Measurements from ENCODE around the gene WDTC1. TPM values are rescaled to one million over a fixed set of nuclear protein-coding genes. Genes with fewer than 3 reads are reported as not detected.
"Not testable (repeated sequence)": the region's sequence is repeated elsewhere in the genome, so short reads cannot be mapped to it uniquely, and the experiment has no call there.

The WDTC1 gene
- total and polyA plus RNA-seq, 9 donors: 20.2 to 43.9 (median 29.2) TPM

DNA sequence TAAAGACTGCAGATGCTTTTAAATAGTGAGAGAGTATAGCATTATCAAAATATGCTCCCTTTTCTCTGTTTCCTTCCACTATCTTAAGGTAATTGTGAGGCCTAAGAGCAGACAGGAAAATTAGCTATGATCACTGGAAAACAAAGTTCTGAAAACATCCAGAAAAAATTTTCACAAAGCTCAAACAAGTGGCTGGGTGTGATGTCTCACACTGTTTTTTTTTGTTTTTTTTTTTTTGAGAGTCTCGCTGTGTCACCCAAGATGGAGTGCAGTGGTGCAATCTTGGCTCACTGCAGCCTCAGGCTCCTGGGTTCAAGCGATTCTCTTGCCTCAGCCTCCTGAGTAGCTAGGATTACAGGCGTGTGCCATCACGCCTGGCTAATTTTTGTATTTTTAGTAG is 7.2 kb downstream of the WDTC1 start:
- H3K36me3 ChIP-seq: no peaks in the 10 kb centered on the region
- TF ChIP-seq EP300 (IDR thresholded peaks at IDR 0.05) (no peak), POLR2A (IDR thresholded peaks at IDR 0.05) (no peak)
- TF ChIP-seq, protein P1, sequence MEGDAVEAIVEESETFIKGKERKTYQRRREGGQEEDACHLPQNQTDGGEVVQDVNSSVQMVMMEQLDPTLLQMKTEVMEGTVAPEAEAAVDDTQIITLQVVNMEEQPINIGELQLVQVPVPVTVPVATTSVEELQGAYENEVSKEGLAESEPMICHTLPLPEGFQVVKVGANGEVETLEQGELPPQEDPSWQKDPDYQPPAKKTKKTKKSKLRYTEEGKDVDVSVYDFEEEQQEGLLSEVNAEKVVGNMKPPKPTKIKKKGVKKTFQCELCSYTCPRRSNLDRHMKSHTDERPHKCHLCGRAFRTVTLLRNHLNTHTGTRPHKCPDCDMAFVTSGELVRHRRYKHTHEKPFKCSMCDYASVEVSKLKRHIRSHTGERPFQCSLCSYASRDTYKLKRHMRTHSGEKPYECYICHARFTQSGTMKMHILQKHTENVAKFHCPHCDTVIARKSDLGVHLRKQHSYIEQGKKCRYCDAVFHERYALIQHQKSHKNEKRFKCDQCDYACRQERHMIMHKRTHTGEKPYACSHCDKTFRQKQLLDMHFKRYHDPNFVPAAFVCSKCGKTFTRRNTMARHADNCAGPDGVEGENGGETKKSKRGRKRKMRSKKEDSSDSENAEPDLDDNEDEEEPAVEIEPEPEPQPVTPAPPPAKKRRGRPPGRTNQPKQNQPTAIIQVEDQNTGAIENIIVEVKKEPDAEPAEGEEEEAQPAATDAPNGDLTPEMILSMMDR (IDR thresholded peaks at IDR 0.05): no peak
- 78 to 85% (median 81%) methylated on average over 4 of the region's 4 CpGs for WGBS, 3 donors
- no peak overlapping the region for H3K4me3 ChIP-seq
- no peak overlapping the region for H3K27ac ChIP-seq
- intact Hi-C loops (cut with DNase I): no loop called here
- H3K9me3 ChIP-seq: no peaks in the 10 kb centered on the region
- H3K4me1 ChIP-seq (ENCODE audit: insufficient read depth): peaks cover 4% of the 10 kb centered on the region
- H3K27me3 ChIP-seq: no peaks in the 10 kb centered on the region
- no peak for DNase-seq

DNA sequence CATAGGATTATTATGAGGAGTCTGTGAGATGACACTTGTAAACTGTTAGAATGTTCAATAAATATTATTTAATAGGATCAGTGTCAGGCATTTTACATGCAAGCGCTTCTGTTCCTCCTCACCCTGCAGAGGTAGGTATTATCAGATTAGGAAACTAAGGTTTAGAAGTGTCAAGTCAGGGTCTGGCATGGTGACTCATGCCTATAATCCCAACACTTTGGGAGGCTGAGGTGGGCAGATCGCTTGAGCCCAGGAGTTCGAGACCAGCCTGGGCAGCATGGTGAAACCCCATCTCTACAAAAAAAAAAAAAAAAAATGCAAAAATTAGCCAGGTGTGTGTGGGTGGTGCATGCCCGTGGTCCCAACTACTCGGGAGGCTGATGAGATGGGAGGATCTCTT is 9.2 kb downstream of the WDTC1 start:
- H3K27ac ChIP-seq; intact Hi-C loops (cut with DNase I); H3K4me1 ChIP-seq (ENCODE audit: insufficient read depth); DNase-seq; H3K36me3 ChIP-seq; H3K9me3 ChIP-seq; H3K27me3 ChIP-seq; H3K4me3 ChIP-seq: not testable (repeated sequence)
- WGBS, 3 donors: 87 to 92% (median 92%) methylated on average over 5 of the region's 5 CpGs

DNA sequence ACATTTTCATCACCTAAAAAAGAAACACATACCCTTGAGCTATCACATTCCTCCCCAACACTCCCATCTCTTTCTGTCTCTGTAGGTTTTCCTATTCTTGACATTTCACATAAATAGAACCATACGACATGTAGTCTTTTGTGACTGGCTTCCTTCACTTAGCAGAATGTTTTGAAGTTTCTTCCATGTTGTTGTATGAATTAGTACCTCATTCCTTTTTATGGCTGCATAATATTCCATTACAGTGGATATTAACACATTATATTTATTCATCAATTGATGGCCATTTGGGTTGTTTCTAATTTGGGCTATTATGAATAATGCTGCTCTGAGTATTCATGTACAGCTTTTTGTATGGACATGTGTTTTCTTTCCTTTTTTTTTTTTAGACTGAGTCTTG is 11.8 kb downstream of the WDTC1 start:
- WGBS, 3 donors: 94 to 97% (median 96%) methylated on average over 1 of the region's 1 CpG
- H3K9me3 ChIP-seq: no peaks in the 10 kb centered on the region
- no peak overlapping the region for H3K27ac ChIP-seq
- H3K36me3 ChIP-seq: no peaks in the 10 kb centered on the region
- no peak overlapping the region for H3K4me3 ChIP-seq
- intact Hi-C loops (cut with DNase I): no loop called here
- H3K27me3 ChIP-seq: no peaks in the 10 kb centered on the region
- H3K4me1 ChIP-seq (ENCODE audit: insufficient read depth): peaks cover 1% of the 10 kb centered on the region
- TF ChIP-seq, protein P1 (IDR thresholded peaks at IDR 0.05): no peak
- TF ChIP-seq POLR2A (IDR thresholded peaks at IDR 0.05) (no peak), EP300 (IDR thresholded peaks at IDR 0.05) (no peak)
- no peak for DNase-seq

DNA sequence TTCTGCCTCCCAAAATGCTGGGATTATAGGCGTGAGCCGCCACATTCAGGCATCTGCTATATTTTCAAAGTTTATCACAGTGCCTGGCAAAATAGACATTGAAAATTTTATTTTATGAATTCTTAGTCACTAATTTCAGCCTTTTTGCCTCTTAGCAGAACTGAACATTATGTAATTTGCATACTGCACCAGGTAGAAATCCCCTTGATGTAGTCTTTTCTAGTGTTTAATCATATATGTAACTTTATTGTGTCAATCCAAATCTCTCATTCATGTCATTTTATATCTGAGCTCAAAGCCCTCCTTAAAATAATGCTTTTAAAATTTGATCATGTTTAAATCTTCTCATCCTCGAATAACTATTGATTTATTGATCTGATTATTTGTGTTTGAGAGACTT is 19.2 kb downstream of the WDTC1 start:
- intact Hi-C loops (cut with DNase I): no loop called here
- H3K27me3 ChIP-seq: no peaks in the 10 kb centered on the region
- H3K27ac ChIP-seq: no peak overlapping the region
- no peaks in the 10 kb centered on the region for H3K9me3 ChIP-seq
- no peak for TF ChIP-seq POLR2A (IDR thresholded peaks at IDR 0.05)
- TF ChIP-seq EP300 (IDR thresholded peaks at IDR 0.05): no peak
- TF ChIP-seq, protein P1 (IDR thresholded peaks at IDR 0.05): no peak
- H3K36me3 ChIP-seq: no peaks in the 10 kb centered on the region
- H3K4me1 ChIP-seq (ENCODE audit: insufficient read depth): peaks cover 2% of the 10 kb centered on the region
- H3K4me3 ChIP-seq: no peak overlapping the region
- no peak for DNase-seq
- 78 to 87% (median 82%) methylated on average over 3 of the region's 3 CpGs for WGBS, 3 donors

DNA sequence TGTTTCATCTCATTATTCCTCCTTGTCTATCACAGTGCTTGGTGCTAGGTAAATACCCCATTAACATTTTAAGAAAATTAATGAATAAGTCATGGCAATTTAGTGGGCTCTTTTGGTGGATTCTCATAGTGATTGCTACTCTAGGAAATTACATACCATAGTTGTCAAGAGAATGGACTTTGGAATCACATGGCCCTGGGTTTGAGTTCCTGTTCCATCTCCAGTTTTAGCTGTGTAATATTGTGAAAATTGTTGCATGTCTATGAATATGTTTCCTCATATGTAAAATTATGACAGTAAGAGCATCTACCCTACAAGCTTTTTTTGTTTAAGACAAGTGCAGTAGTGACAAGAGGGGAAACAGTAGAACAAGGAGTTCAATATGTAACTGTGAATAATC is 20.7 kb downstream of the WDTC1 start:
- intact Hi-C loops (cut with DNase I): no loop called here
- H3K9me3 ChIP-seq: no peaks in the 10 kb centered on the region
- no peak for DNase-seq
- no peaks in the 10 kb centered on the region for H3K36me3 ChIP-seq
- H3K27ac ChIP-seq: no peak overlapping the region
- H3K27me3 ChIP-seq: no peaks in the 10 kb centered on the region
- peaks cover 2% of the 10 kb centered on the region for H3K4me1 ChIP-seq (ENCODE audit: insufficient read depth)
- H3K4me3 ChIP-seq: no peak overlapping the region
- no peak for TF ChIP-seq POLR2A (IDR thresholded peaks at IDR 0.05)
- no peak for TF ChIP-seq EP300 (IDR thresholded peaks at IDR 0.05)
- TF ChIP-seq, protein P1 (IDR thresholded peaks at IDR 0.05): no peak

Data from ovary (tissue), 9 donors.